ENCODE measurements around the gene LATS2. TPM values are rescaled to one million over a fixed set of nuclear protein-coding genes. Genes with fewer than 3 reads are reported as not detected.
A peak's percentile ranks its signal among the peaks of the same experiment; 100 is the strongest.

Gene LATS2
- total and polyA plus RNA-seq, 11 donors, result 7.8 to 35.6 (median 25.8) TPM

DNA sequence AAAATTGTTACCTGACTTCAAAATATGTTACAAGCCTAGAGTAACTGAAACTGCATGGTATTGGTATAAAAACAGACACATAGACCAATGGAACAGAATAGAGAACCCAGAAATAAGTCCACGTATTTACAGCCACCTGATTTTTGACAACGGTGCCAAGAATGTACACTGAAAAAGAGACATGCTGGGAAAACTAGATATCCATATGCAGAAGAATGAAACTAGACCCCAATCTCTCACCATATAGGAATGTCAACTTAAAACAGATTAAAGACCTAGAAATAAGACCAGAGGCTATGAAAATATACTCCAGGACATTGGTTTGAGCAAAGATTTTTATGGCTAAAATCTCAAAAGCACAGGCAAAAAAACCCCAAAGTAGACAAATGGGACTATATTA lies 76.5 kb downstream of the LATS2 start:
- ATAC-seq, result no peak
- 66 to 79% (median 75%) methylated on average over 2 of the region's 2 CpGs for WGBS, 4 donors
- intact Hi-C loops (cut with DNase I), result loop anchor here in 1 of 10 donors (10.0 kb wide), 1 partner anchor 60 kb away; no protein-coding TSS in a partner anchor

DNA sequence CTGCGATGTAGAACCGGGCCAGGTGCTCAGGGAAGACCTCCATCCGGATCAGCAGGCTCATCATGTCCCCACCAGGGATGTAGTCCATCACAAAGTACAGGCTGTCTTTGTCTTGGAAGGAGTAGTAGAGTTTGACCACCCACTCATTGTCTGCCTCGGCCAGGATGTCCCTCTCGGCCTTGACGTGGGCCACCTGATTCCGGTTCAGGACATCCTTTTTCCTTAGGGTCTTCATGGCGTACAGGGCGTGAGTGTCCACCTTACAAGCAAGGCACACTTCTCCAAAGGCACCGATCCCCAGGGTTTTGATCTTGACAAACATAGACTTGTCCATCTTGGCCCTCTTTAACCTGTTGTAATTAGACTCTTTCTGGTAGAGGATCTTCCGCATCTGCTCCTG lies 78.0 kb downstream of the LATS2 start:
- Histone ChIP-seq H3K4me1 (peaks cover 0 to 11% (median 0%) of the 10 kb centered on the region in 12 donors), H3K9me3 (no peaks in the 10 kb centered on the region), H3K27ac (no peak overlapping the region), H3K27me3 (no peaks in the 10 kb centered on the region), H3K36me3 (peaks cover 0 to 97% (median 86%) of the 10 kb centered on the region in 9 donors), H3K4me3 (no peak overlapping the region)
- no peak for ATAC-seq
- intact Hi-C loops (cut with DNase I), result loop anchor here in 1 of 10 donors (10.0 kb wide), 1 partner anchor 61 kb away; no protein-coding TSS in a partner anchor
- no peak for DNase-seq
- whole genome bisulfite sequencing, 4 donors, result 90 to 92% (median 91%) methylated on average over 11 of the region's 11 CpGs
- TF ChIP-seq, protein P1, sequence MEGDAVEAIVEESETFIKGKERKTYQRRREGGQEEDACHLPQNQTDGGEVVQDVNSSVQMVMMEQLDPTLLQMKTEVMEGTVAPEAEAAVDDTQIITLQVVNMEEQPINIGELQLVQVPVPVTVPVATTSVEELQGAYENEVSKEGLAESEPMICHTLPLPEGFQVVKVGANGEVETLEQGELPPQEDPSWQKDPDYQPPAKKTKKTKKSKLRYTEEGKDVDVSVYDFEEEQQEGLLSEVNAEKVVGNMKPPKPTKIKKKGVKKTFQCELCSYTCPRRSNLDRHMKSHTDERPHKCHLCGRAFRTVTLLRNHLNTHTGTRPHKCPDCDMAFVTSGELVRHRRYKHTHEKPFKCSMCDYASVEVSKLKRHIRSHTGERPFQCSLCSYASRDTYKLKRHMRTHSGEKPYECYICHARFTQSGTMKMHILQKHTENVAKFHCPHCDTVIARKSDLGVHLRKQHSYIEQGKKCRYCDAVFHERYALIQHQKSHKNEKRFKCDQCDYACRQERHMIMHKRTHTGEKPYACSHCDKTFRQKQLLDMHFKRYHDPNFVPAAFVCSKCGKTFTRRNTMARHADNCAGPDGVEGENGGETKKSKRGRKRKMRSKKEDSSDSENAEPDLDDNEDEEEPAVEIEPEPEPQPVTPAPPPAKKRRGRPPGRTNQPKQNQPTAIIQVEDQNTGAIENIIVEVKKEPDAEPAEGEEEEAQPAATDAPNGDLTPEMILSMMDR (IDR thresholded peaks at IDR 0.05), result no peak
- TF ChIP-seq POLR2A (IDR thresholded peaks at IDR 0.05), result no peak

More for the DNA sequence above, 76.5 kb downstream of the LATS2 start:
- Histone ChIP-seq H3K36me3 (peaks cover 0 to 97% (median 86%) of the 10 kb centered on the region in 9 donors), H3K4me1 (peaks cover 0 to 17% (median 0%) of the 10 kb centered on the region in 12 donors), H3K9me3 (no peaks in the 10 kb centered on the region), H3K27me3 (no peaks in the 10 kb centered on the region), H3K27ac (no peak overlapping the region), H3K4me3 (no peak overlapping the region)
- TF ChIP-seq POLR2A (IDR thresholded peaks at IDR 0.05), result no peak
- TF ChIP-seq, protein P1 (IDR thresholded peaks at IDR 0.05), result no peak
- no peak for DNase-seq

DNA sequence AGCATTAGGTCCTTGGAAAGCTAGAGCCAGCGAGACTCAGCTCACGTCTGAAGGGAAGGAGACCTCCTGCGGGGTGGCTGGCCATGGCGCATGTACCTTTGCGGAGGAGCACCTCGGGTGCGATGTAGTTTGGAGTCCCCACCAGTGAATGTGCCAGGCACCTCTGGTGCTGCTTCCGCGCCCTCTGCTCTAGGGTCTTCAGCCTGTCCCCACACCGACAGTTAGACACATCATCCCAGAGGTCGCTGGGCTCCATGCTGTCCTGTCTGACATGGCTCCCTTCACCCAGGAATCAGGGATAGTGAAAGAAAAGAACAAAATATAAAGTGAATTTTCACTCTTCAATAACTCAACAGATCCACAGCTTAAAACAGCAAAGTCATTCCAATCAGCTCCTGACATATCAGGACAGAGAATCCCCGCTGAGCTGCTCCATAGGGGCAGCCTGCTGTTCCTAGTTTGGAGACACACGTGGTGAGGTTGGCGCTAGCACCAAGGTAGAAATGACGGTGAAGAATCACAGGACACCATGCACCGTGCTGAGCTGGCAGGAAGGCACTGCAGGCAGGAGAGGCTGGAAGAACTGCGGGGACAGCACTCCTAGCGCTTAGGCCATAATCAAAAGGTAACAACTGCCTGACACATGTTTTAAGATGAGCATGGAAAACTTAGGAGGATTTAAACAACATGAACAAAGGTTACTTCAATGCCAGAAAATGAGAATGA lies 79.9 kb downstream of the LATS2 start:
- DNase-seq (no peak), ATAC-seq (peak in 3 of 4 donors; percentile 56 to 80 (median 71))
- intact Hi-C loops (cut with DNase I), result loop anchor here in 1 of 10 donors (10.0 kb wide), 1 partner anchor 63 kb away; no protein-coding TSS in a partner anchor
- peaks cover 0 to 98% (median 87%) of the 10 kb centered on the region in 9 donors for H3K36me3 ChIP-seq
- 81 to 87% (median 83%) methylated on average over 18 of the region's 18 CpGs for WGBS, 4 donors
- H3K9me3 ChIP-seq, result no peaks in the 10 kb centered on the region
- no peak overlapping the region for H3K4me3 ChIP-seq
- peak overlapping the region in 1 of 12 donors; percentile 54 for H3K27ac ChIP-seq
- H3K27me3 ChIP-seq, result no peaks in the 10 kb centered on the region
- TF ChIP-seq, protein P1 (IDR thresholded peaks at IDR 0.05), result no peak
- TF ChIP-seq POLR2A (IDR thresholded peaks at IDR 0.05), result no peak
- H3K4me1 ChIP-seq, result peaks cover 0 to 11% (median 0%) of the 10 kb centered on the region in 12 donors

DNA sequence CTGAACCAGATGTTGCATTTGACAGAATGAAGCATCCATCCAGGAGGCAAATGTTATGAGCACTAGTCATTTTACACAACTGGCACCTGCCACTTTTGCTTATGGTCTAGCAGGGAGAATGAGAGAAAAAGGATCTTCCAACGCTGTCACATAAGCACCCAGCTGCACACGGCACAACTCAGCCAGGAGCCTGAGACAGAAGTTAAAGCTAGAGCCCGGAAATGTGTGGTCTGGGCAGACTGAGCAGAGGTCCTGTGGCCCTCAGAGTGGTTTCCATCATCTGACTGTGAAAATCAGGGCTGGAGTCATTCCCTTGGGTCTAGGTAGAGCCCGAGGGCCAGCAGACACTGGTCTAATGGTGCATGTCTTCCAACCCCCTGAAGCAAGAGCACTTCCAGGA lies 80.5 kb downstream of the LATS2 start:
- intact Hi-C loops (cut with DNase I), result loop anchor here in 1 of 10 donors (10.0 kb wide), 1 partner anchor 64 kb away; no protein-coding TSS in a partner anchor
- WGBS, 4 donors, result 89 to 96% (median 91%) methylated on average over 4 of the region's 4 CpGs
- DNase-seq (no peak), ATAC-seq (peak in 1 of 4 donors; percentile 13)
- H3K27me3 ChIP-seq, result no peaks in the 10 kb centered on the region
- H3K27ac ChIP-seq, result peak overlapping the region in 1 of 12 donors; percentile 54
- H3K36me3 ChIP-seq, result peaks cover 0 to 98% (median 87%) of the 10 kb centered on the region in 9 donors
- no peak overlapping the region for H3K4me3 ChIP-seq
- H3K4me1 ChIP-seq, result peaks cover 0 to 11% (median 0%) of the 10 kb centered on the region in 12 donors
- TF ChIP-seq, protein P1 (IDR thresholded peaks at IDR 0.05), result no peak
- TF ChIP-seq POLR2A (IDR thresholded peaks at IDR 0.05), result no peak
- H3K9me3 ChIP-seq, result no peaks in the 10 kb centered on the region
